ENCODE data around the gene SMR3A. TPM values are rescaled to one million over a fixed set of nuclear protein-coding genes. Genes with fewer than 3 reads are reported as not detected.

Gene SMR3A
- total RNA-seq, 6 donors from 2014 or later: not detected

- Histone ChIP-seq H3K9me3 (no peaks in the 10 kb centered on the region), H3K4me3 (no peak overlapping the region), H3K4me1 (no peaks in the 10 kb centered on the region), H3K36me3 (no peaks in the 10 kb centered on the region), H3K27me3 (no peaks in the 10 kb centered on the region), H3K27ac (no peak overlapping the region)
- no peak for TF ChIP-seq POLR2AphosphoS5 (IDR thresholded peaks at IDR 0.05)
- DNase-seq (no peak), ATAC-seq (ENCODE audit: low FRiP score in 2 of 2) (no peak)
- 36 to 56% methylated on average over 2 of the region's 2 CpGs for WGBS, 2 donors
Observed at GRCh38 chr4:70365479-70365878, 4.9 kb downstream of the SMR3A start.

- H3K9me3 ChIP-seq: no peaks in the 10 kb centered on the region
- no peak for DNase-seq
- TF ChIP-seq CTCF (IDR thresholded peaks at IDR 0.05) (no peak), EP300 (IDR thresholded peaks at IDR 0.05) (no peak), POLR2A (IDR thresholded peaks at IDR 0.05) (no peak)
- H3K27ac ChIP-seq: no peak overlapping the region
- WGBS, 2 donors: 84 to 95% methylated on average over 1 of the region's 1 CpG
- no peaks in the 10 kb centered on the region for H3K27me3 ChIP-seq
- no peak overlapping the region for H3K4me3 ChIP-seq
- H3K4me1 ChIP-seq: no peaks in the 10 kb centered on the region
- no peaks in the 10 kb centered on the region for H3K36me3 ChIP-seq
- no peak for ATAC-seq (ENCODE audit: low FRiP score in 2 of 2)
Observed at GRCh38 chr4:70367813-70368212, 7.3 kb downstream of the SMR3A start.

GRCh38 chr4:70371987-70372386, 11.4 kb downstream of the SMR3A start:
- ATAC-seq (ENCODE audit: low FRiP score in 2 of 2) (no peak), DNase-seq (no peak)
- H3K27ac ChIP-seq: no peak overlapping the region
- WGBS, 2 donors: 83 to 92% methylated on average over 4 of the region's 4 CpGs
- no peaks in the 10 kb centered on the region for H3K27me3 ChIP-seq
- no peak for TF ChIP-seq CTCF (IDR thresholded peaks at IDR 0.05)
- TF ChIP-seq POLR2A (IDR thresholded peaks at IDR 0.05): no peak
- no peak for TF ChIP-seq EP300 (IDR thresholded peaks at IDR 0.05)
- H3K9me3 ChIP-seq: no peaks in the 10 kb centered on the region
- H3K4me1 ChIP-seq: no peaks in the 10 kb centered on the region
- no peak overlapping the region for H3K4me3 ChIP-seq
- no peaks in the 10 kb centered on the region for H3K36me3 ChIP-seq

- TF ChIP-seq CTCF (IDR thresholded peaks at IDR 0.05): no peak
- TF ChIP-seq POLR2A (IDR thresholded peaks at IDR 0.05): no peak
- no peak for TF ChIP-seq POLR2AphosphoS5 (IDR thresholded peaks at IDR 0.05)
- TF ChIP-seq EP300 (IDR thresholded peaks at IDR 0.05): no peak
- H3K4me1 ChIP-seq: no peaks in the 10 kb centered on the region
- H3K4me3 ChIP-seq: no peak overlapping the region
- DNase-seq: no peak
- WGBS, 2 donors: 77 to 84% methylated on average over 3 of the region's 3 CpGs
- H3K36me3 ChIP-seq: no peaks in the 10 kb centered on the region
- H3K9me3 ChIP-seq: no peaks in the 10 kb centered on the region
- no peaks in the 10 kb centered on the region for H3K27me3 ChIP-seq
- no peak for ATAC-seq (ENCODE audit: low FRiP score in 2 of 2)
- no peak overlapping the region for H3K27ac ChIP-seq
Observed at GRCh38 chr4:70372760-70373159, 12.2 kb downstream of the SMR3A start.

GRCh38 chr4:70380578-70380977, 20.0 kb downstream of the SMR3A start:
- ATAC-seq (ENCODE audit: low FRiP score in 2 of 2): no peak
- TF ChIP-seq CTCF (IDR thresholded peaks at IDR 0.05) (no peak), POLR2A (IDR thresholded peaks at IDR 0.05) (no peak), EP300 (IDR thresholded peaks at IDR 0.05) (no peak), POLR2AphosphoS5 (IDR thresholded peaks at IDR 0.05) (no peak)
- DNase-seq: no peak
- no peaks in the 10 kb centered on the region for H3K4me1 ChIP-seq
- no peak overlapping the region for H3K27ac ChIP-seq
- no peak overlapping the region for H3K4me3 ChIP-seq
- 75 to 81% methylated on average over 3 of the region's 3 CpGs for WGBS, 2 donors
- no peaks in the 10 kb centered on the region for H3K27me3 ChIP-seq
- no peaks in the 10 kb centered on the region for H3K36me3 ChIP-seq
- H3K9me3 ChIP-seq: no peaks in the 10 kb centered on the region
